ENCODE results near the gene DPYSL5.

DPYSL5 gene

GRCh38 chr2:26997394-26997793 lies 149.5 kb downstream of the DPYSL5 start:
- no peak for DNase-seq

GRCh38 chr2:26998323-26998722 lies 150.4 kb downstream of the DPYSL5 start:
- no peak for DNase-seq
